OCI-M2 (cell line): Measurements from ENCODE around the gene FGL2.
"Not testable (repeated sequence)": the region's sequence is repeated elsewhere in the genome, so short reads cannot be mapped to it uniquely, and the experiment has no call there.

Experiments used
- DNase-seq: peaks from one replicate; lab custom pipeline; 2025; ENCODE audit not compliant: unreplicated experiment; lab: John Stamatoyannopoulos, UW

The FGL2 gene

GRCh38 chr7:77157446-77157845 lies 42.2 kb downstream of the FGL2 start:
- no peak for DNase-seq

- DNase-seq: not testable (repeated sequence)
These were observed 42.6 kb downstream of the FGL2 start for GRCh38 chr7:77157034-77157433.

- not testable (repeated sequence) for DNase-seq
These were observed 43.8 kb downstream of the FGL2 start for GRCh38 chr7:77155601-77156377.

- DNase-seq: not testable (repeated sequence)
These were observed 44.6 kb downstream of the FGL2 start for GRCh38 chr7:77154917-77155464.

DNA sequence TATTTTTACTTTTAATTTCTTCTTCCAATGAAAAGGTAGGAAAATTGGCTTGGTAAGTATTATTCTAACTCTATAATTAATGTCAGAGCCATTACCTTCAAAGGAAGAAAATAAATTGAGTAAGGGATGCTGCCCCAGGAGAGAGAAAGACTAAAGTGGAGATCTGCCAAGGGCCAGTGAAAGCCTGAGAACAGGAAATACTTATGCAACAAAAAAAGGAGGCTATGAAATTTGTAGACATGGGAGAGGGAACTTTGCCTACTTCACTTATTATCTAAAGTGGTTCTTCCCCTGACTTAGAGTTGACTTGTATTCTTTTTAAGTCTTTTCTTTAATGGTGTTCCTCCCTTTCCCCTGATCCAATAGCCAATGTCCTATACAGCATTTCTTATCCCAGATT lies 47.4 kb downstream of the FGL2 start:
- not testable (repeated sequence) for DNase-seq
